NCI-H524 treated with DMSO at 0.1 percent for 48 hours (cell line): Measurements from ENCODE around the gene INHBA.

Experiments
- DNase-seq: peaks from one replicate; lab custom pipeline; 2025; lab: John Stamatoyannopoulos, UW

The INHBA gene

GRCh38 chr7:41711283-41712064, 8.6 kb upstream of the INHBA start:
- no peak for DNase-seq

- no peak for DNase-seq
These were observed 7.9 kb upstream of the INHBA start for GRCh38 chr7:41710838-41711237.

GRCh38 chr7:41709621-41710020, 6.7 kb upstream of the INHBA start:
- no peak for DNase-seq

- DNase-seq = no peak
These were observed 5.9 kb upstream of the INHBA start for GRCh38 chr7:41708581-41709358.

- DNase-seq = no peak
These were observed 3.5 kb upstream of the INHBA start for GRCh38 chr7:41706228-41706930.

- DNase-seq = peak; percentile 15
These were observed 2.4 kb upstream of the INHBA start for GRCh38 chr7:41705109-41705901.

- no peak for DNase-seq
These were observed 1.6 kb downstream of the INHBA start for GRCh38 chr7:41701068-41701941.

- no peak for DNase-seq
These were observed 2.8 kb downstream of the INHBA start for GRCh38 chr7:41700044-41700471.

- no peak for DNase-seq
These were observed 3.4 kb downstream of the INHBA start for GRCh38 chr7:41699516-41699915.

GRCh38 chr7:41698726-41699125, 4.2 kb downstream of the INHBA start:
- no peak for DNase-seq

- DNase-seq = no peak
These were observed 4.8 kb downstream of the INHBA start for GRCh38 chr7:41698114-41698513.

GRCh38 chr7:41696323-41696916, 6.5 kb downstream of the INHBA start:
- no peak for DNase-seq

GRCh38 chr7:41695661-41696322, 7.1 kb downstream of the INHBA start:
- DNase-seq = no peak

GRCh38 chr7:41694495-41694894, 8.4 kb downstream of the INHBA start:
- DNase-seq = no peak

GRCh38 chr7:41693150-41693997, 9.5 kb downstream of the INHBA start:
- peak; percentile 87 for DNase-seq

GRCh38 chr7:41692251-41692650, 10.6 kb downstream of the INHBA start:
- no peak for DNase-seq

GRCh38 chr7:41691286-41692190, 11.4 kb downstream of the INHBA start:
- DNase-seq = no peak

- no peak for DNase-seq
These were observed 13.1 kb downstream of the INHBA start for GRCh38 chr7:41689815-41690214.
